Right lobe of liver (tissue), 6 donors: ENCODE data around the gene MTHFD2L. TPM values are rescaled to one million over a fixed set of nuclear protein-coding genes. Genes with fewer than 3 reads are reported as not detected.

Experiments used
- ATAC-seq, 4 donors: fragments of 200-7000 bp; cut with Tn5 transposase; one replicate each; pipeline ENCODE4 v1.9.1; 2020; ENCODE audit warnings: mild to moderate bottlenecking in 4 of 4, moderate library complexity in 4 of 4
- DNase-seq, 3 donors: peaks; one replicate each; pipeline ENCODE4 v3.0.0-alpha.2; 2020
- H3K27ac ChIP-seq, 3 donors: fragments of 200-600 bp; one replicate each; pipeline ENCODE4 v1.8.0; 2022
- H3K27me3 ChIP-seq, 2 donors: fragments of 200-600 bp; one replicate each; pipeline ENCODE4 v1.8.0; 2022
- H3K36me3 ChIP-seq, 4 donors: fragments of 200-600 bp; sonication (generic) in 1 of 4; one replicate each; pipeline versions ENCODE4 v1.5.1 to v1.8.0; 2017 to 2022; ENCODE audit warnings: control low read depth in 1 of 4
- H3K4me1 ChIP-seq, 4 donors: fragments of 200-600 bp; sonication (generic) in 1 of 4; one replicate each; pipeline versions ENCODE4 v1.5.1 to v1.8.0; 2017 to 2022; ENCODE audit warnings: control low read depth in 1 of 4
- H3K4me3 ChIP-seq, 3 donors: fragments of 200-600 bp; one replicate each; pipeline ENCODE4 v1.8.0; 2022
- H3K9me3 ChIP-seq, 4 donors: fragments of 200-600 bp; sonication (generic) in 1 of 4; one replicate each; pipeline versions ENCODE4 v1.5.1 to v1.8.0; 2017 to 2022; ENCODE audit warnings: control low read depth in 1 of 4
- POLR2A ChIP-seq: fragments of 450-650 bp; IDR thresholded peaks from one replicate; pipeline ENCODE4 v1.6.1; 2017; ENCODE audit warnings: antibody characterized with exemption, mild to moderate bottlenecking
- WGBS: methylation state at CpG from one replicate; pipeline ENCODE4 v1.1.6; 2018; ENCODE audit warnings: low coverage, low lambda C conversion rate; ENCODE audit not compliant: insufficient coverage; ENCODE audit errors: missing lambda C conversion rate; 5-methylcytosine and 5-hydroxymethylcytosine counted together
- intact Hi-C, 2 donors: fragments of 100-400 bp; cut with DNase I; formaldehyde crosslinking; loops; one replicate each; pipeline versions ENCODE4 v1.11.2 to v1.14.1; 2022
- total RNA-seq, 6 experiments: library from RNA; depleted of rRNA in 2 of 6; stranded (reverse); fragments of >200 nt in 2 of 6; fragmentation: NEBNext Ultra II Directional in 3 of 6; extraction: Animal tissue kit (Norgen Biotek cat#: 25700) in 3 of 6; gene quantifications; one replicate each; pipeline versions ENCODE4 v1.1.0 to v1.2.4, GENCODE V29; 2016 to 2023
- TF ChIP-seq, protein P1 (sequence below), 4 donors: fragments of 200-600 bp in 3 of 4; fragments of 450-650 bp in 1 of 4; IDR thresholded peaks; one replicate each; pipeline versions ENCODE4 v1.5.1 to v1.8.0; 2016 to 2022; ENCODE audit warnings: antibody characterized with exemption in 4 of 4, mild to moderate bottlenecking in 2 of 4
- donor health status: DM: no; HTN: yes; CAD: no.
- donor health status: DM: no; HTN: no; CAD: no.
- donor health status: DM: no; HTN: no; CAD: no.
- donor health status: DM: no; HTN: yes; CAD: no.
- donor health status: DM: no; HTN: yes; CAD: no.

Gene MTHFD2L
- total RNA-seq, 6 experiments from 2014 or later: 18.8 to 45.5 (median 26.5) TPM

DNA sequence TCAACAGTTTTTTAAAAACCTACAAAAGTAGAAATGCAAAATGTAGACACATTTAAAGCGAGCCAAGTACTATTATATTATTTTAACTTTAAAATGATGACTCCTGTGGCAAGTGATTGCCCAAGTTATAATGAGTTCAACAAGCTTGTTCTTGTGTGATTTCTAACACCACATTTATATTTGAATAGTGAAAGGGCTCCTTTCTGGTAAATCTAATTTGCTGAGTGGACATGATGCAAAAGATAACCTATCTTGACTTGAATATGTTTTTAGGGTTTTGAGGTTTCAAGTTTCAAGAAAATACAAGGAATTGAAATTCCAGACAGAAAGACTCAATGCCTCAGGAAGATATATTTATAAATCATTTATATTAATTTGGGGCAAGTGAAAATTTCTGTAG lies 149.3 kb downstream of the MTHFD2L start:
- Histone ChIP-seq H3K4me1 (peaks cover 0 to 5% (median 0%) of the 10 kb centered on the region in 4 donors), H3K27me3 (no peaks in the 10 kb centered on the region), H3K27ac (no peak overlapping the region), H3K9me3 (no peaks in the 10 kb centered on the region), H3K36me3 (no peaks in the 10 kb centered on the region), H3K4me3 (no peak overlapping the region)
- ATAC-seq: no peak
- 85% methylated on average over 1 of the region's 1 CpG for WGBS
- DNase-seq: no peak
- intact Hi-C loops: no loop called here
- TF ChIP-seq, protein P1, sequence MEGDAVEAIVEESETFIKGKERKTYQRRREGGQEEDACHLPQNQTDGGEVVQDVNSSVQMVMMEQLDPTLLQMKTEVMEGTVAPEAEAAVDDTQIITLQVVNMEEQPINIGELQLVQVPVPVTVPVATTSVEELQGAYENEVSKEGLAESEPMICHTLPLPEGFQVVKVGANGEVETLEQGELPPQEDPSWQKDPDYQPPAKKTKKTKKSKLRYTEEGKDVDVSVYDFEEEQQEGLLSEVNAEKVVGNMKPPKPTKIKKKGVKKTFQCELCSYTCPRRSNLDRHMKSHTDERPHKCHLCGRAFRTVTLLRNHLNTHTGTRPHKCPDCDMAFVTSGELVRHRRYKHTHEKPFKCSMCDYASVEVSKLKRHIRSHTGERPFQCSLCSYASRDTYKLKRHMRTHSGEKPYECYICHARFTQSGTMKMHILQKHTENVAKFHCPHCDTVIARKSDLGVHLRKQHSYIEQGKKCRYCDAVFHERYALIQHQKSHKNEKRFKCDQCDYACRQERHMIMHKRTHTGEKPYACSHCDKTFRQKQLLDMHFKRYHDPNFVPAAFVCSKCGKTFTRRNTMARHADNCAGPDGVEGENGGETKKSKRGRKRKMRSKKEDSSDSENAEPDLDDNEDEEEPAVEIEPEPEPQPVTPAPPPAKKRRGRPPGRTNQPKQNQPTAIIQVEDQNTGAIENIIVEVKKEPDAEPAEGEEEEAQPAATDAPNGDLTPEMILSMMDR (IDR thresholded peaks at IDR 0.05): no peak
- TF ChIP-seq POLR2A: no peak

GRCh38 chr4:74308215-74308614 lies 150.3 kb downstream of the MTHFD2L start, which contains the start of gene EPGN:
Gene EPGN, plus strand, starts transcription at chr4:74308470. Its CDS starts 64 bp downstream, at chr4:74308534.
- no peak for DNase-seq
- intact Hi-C loops: no loop called here
- Histone ChIP-seq H3K27ac (no peak within 1 kb of the TSS), H3K4me3 (no peak within 1 kb of the TSS), H3K4me1 (peaks cover 0 to 5% (median 0%) of the 10 kb centered on the region in 4 donors), H3K9me3 (no peaks in the 10 kb centered on the region), H3K27me3 (no peaks in the 10 kb centered on the region), H3K36me3 (no peaks in the 10 kb centered on the region)
- WGBS: 61% methylated on average over 5 of the region's 5 CpGs
- TF ChIP-seq, protein P1 (IDR thresholded peaks at IDR 0.05): no peak
- TF ChIP-seq POLR2A: no peak
- ATAC-seq: no peak

DNA sequence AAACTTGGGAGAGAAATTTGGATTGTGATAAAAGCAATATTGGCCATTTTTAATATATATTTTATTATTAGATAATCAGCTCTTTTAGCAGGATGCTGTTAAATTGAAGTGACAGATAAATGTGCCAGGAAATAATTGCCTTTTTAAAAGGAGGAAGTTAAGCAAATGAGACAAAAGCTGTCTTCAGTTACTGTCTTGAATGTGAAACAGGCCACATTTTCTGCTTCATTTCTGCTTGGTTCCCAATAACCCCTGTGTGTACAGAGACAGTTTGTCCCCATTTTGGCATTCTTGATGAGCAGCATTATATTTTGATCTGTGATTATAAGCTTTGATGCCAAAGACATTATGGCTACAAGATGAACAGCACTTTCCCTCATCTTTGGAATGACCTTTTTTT lies 151.3 kb downstream of the MTHFD2L start:
- TF ChIP-seq, protein P1 (IDR thresholded peaks at IDR 0.05): no peak
- no peak for TF ChIP-seq POLR2A
- no peak for DNase-seq
- Histone ChIP-seq H3K4me1 (peaks cover 0 to 5% (median 0%) of the 10 kb centered on the region in 4 donors), H3K27me3 (no peaks in the 10 kb centered on the region), H3K27ac (no peak overlapping the region), H3K9me3 (no peaks in the 10 kb centered on the region), H3K4me3 (no peak overlapping the region), H3K36me3 (no peaks in the 10 kb centered on the region)
- intact Hi-C loops: no loop called here
- no peak for ATAC-seq

GRCh38 chr4:74311696-74312313 lies 153.9 kb downstream of the MTHFD2L start:
- no peaks in the 10 kb centered on the region for H3K27me3 ChIP-seq
- peak; percentile 67 to 84 (median 72) for ATAC-seq
- peaks cover 0 to 5% (median 0%) of the 10 kb centered on the region in 4 donors for H3K4me1 ChIP-seq
- no peak overlapping the region for H3K4me3 ChIP-seq
- no peak for DNase-seq
- TF ChIP-seq, protein P1 (IDR thresholded peaks at IDR 0.05): peak; percentile 52 to 68 (median 65)
- no peak for TF ChIP-seq POLR2A
- H3K27ac ChIP-seq: no peak overlapping the region
- H3K9me3 ChIP-seq: no peaks in the 10 kb centered on the region
- intact Hi-C loops: loop anchor here in 1 of 2 donors (10.0 kb wide), 1 partner anchor 127 kb away; no protein-coding TSS in a partner anchor
- H3K36me3 ChIP-seq: no peaks in the 10 kb centered on the region
- WGBS: 29% methylated on average over 4 of the region's 4 CpGs
